Measurements from ENCODE around the gene UBLCP1.

DNA sequence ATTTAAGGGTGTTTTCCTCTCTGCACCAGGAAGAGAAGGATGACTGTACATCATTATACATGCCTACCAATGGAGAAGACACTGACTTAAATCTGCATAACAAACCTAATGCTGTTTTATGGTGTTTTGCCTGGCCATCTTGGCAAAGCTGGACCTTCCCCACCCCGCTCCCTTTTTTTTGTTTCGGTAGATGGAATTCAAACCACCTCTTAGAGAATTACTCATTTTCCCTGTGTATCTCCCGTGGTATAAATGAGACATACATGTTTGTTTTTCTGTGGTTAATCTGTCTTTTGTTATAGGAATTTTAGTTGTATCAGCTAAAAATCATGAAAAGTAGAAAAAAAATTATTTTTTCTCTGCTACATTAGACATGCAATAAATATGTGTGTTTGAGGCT, 38.4 kb downstream of the UBLCP1 start:
- TF ChIP-seq, protein P1, sequence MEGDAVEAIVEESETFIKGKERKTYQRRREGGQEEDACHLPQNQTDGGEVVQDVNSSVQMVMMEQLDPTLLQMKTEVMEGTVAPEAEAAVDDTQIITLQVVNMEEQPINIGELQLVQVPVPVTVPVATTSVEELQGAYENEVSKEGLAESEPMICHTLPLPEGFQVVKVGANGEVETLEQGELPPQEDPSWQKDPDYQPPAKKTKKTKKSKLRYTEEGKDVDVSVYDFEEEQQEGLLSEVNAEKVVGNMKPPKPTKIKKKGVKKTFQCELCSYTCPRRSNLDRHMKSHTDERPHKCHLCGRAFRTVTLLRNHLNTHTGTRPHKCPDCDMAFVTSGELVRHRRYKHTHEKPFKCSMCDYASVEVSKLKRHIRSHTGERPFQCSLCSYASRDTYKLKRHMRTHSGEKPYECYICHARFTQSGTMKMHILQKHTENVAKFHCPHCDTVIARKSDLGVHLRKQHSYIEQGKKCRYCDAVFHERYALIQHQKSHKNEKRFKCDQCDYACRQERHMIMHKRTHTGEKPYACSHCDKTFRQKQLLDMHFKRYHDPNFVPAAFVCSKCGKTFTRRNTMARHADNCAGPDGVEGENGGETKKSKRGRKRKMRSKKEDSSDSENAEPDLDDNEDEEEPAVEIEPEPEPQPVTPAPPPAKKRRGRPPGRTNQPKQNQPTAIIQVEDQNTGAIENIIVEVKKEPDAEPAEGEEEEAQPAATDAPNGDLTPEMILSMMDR (IDR thresholded peaks at IDR 0.05): no peak
- no peak for TF ChIP-seq POLR2A (IDR thresholded peaks at IDR 0.05)
- no peak for TF ChIP-seq POLR2AphosphoS5 (IDR thresholded peaks at IDR 0.05)
